BLaER1 treated with 17β-estradiol and CSF1 and Interleukin-3, amounts not matched to agents 10 nM and 100 nM (cell line): ENCODE measurements around the gene SLC29A3.

Source experiments
- H3K27ac ChIP-seq, 11 experiments: shearing (Covaris generic); formaldehyde crosslinking; 2 replicates each; pipeline ENCODE4 v1.8.1; 2022
- H3K27me3 ChIP-seq, 11 experiments: shearing (Covaris generic); formaldehyde crosslinking; 2 replicates each; pipeline ENCODE4 v1.8.1; 2022
- H3K36me3 ChIP-seq, 11 experiments: shearing (Covaris generic); formaldehyde crosslinking; 2 replicates each; pipeline ENCODE4 v1.8.1; 2022
- H3K4me1 ChIP-seq, 10 experiments: shearing (Covaris generic); formaldehyde crosslinking; 2 replicates each; pipeline ENCODE4 v1.8.1; 2022
- H3K4me2 ChIP-seq, 11 experiments: shearing (Covaris generic); formaldehyde crosslinking; 2 replicates each; pipeline ENCODE4 v1.8.1; 2022
- H3K4me3 ChIP-seq, 10 experiments: shearing (Covaris generic); formaldehyde crosslinking; 2 replicates each; pipeline ENCODE4 v1.8.1; 2022
- H3K9ac ChIP-seq, 11 experiments: shearing (Covaris generic); formaldehyde crosslinking; 2 replicates each; pipeline ENCODE4 v1.8.1; 2022
- H3K9me3 ChIP-seq, 11 experiments: shearing (Covaris generic); formaldehyde crosslinking; replicated peaks in 1 of 11; 2 replicates each; pipeline ENCODE4 v1.8.1; 2022
- H4K20me1 ChIP-seq, 11 experiments: shearing (Covaris generic); formaldehyde crosslinking; 2 replicates each; pipeline ENCODE4 v1.8.1; 2022
- Cebpa-rat ChIP-seq, 11 experiments: shearing (Covaris generic); IDR thresholded peaks; 2 replicates each; pipeline ENCODE4 v1.8.1; 2022

SLC29A3 gene

GRCh38 chr10:71287456-71287855, 31.6 kb upstream of the SLC29A3 start:
- H3K36me3 ChIP-seq: no peaks in the 10 kb centered on the region
- H3K4me2 ChIP-seq: peak overlapping the region in 5 of 11 experiments; percentile 0 to 16 (median 15); a peak in 1 of 22 replicates
- peaks cover 24 to 69% (median 51%) of the 10 kb centered on the region in 10 experiments for H3K4me1 ChIP-seq
- H3K27ac ChIP-seq: 0 out of 22 replicates have a peak overlapping the region, but pooled peaks of 1 of the 11 experiments have one; percentile 28
- H3K4me3 ChIP-seq: no peak overlapping the region
- TF ChIP-seq Cebpa-rat (IDR thresholded peaks at IDR 0.05): no peak
- H3K9ac ChIP-seq: peak overlapping the region in 2 of 11 experiments; percentile 15 to 35; a peak in 3 of 22 replicates
- no peaks in the 10 kb centered on the region for H3K27me3 ChIP-seq
- peaks cover 0 to 6% (median 0%) of the 10 kb centered on the region in 11 experiments; a peak in 1 of 22 replicates for H4K20me1 ChIP-seq
- no peaks in the 10 kb centered on the region for H3K9me3 ChIP-seq

- no peaks in the 10 kb centered on the region for H3K27me3 ChIP-seq
- 0 out of 22 replicates have a peak overlapping the region, but pooled peaks of 1 of the 11 experiments have one; percentile 91 for H3K27ac ChIP-seq
- H3K9me3 ChIP-seq: no peaks in the 10 kb centered on the region
- H3K4me2 ChIP-seq: peak overlapping the region in 1 of 11 experiments; percentile 73; a peak in 1 of 22 replicates
- peaks cover 24 to 64% (median 47%) of the 10 kb centered on the region in 10 experiments for H3K4me1 ChIP-seq
- no peak overlapping the region for H3K4me3 ChIP-seq
- TF ChIP-seq Cebpa-rat (IDR thresholded peaks at IDR 0.05): no peak
- peaks cover 0 to 6% (median 0%) of the 10 kb centered on the region in 11 experiments; a peak in 1 of 22 replicates for H4K20me1 ChIP-seq
- no peak overlapping the region for H3K9ac ChIP-seq
- no peaks in the 10 kb centered on the region for H3K36me3 ChIP-seq
Measured at GRCh38 chr10:71288461-71288860, 30.6 kb upstream of the SLC29A3 start.

GRCh38 chr10:71289421-71290130, 29.5 kb upstream of the SLC29A3 start:
- Histone ChIP-seq H3K9me3 (no peaks in the 10 kb centered on the region), H3K36me3 (no peaks in the 10 kb centered on the region), H3K4me2 (peak overlapping the region; percentile 65 to 86 (median 80)), H3K4me3 (no peak overlapping the region), H3K4me1 (peaks cover 24 to 64% (median 47%) of the 10 kb centered on the region in 10 experiments), H3K27ac (peak overlapping the region in 9 of 11 experiments; percentile 55 to 91 (median 76); a peak in 18 of 22 replicates), H3K27me3 (no peaks in the 10 kb centered on the region), H3K9ac (peak overlapping the region in 7 of 11 experiments; percentile 4 to 71 (median 46); a peak in 7 of 22 replicates), H4K20me1 (peaks cover 0 to 2% (median 0%) of the 10 kb centered on the region in 11 experiments; a peak in 1 of 22 replicates)
- no peak for TF ChIP-seq Cebpa-rat (IDR thresholded peaks at IDR 0.05)

GRCh38 chr10:71290331-71290730, 28.7 kb upstream of the SLC29A3 start:
- H3K4me1 ChIP-seq: peaks cover 24 to 61% (median 47%) of the 10 kb centered on the region in 10 experiments
- no peak overlapping the region for H3K4me3 ChIP-seq
- H3K4me2 ChIP-seq: peak overlapping the region; percentile 65 to 86 (median 80)
- H4K20me1 ChIP-seq: no peaks in the 10 kb centered on the region
- peak overlapping the region in 9 of 11 experiments; percentile 55 to 91 (median 76); a peak in 18 of 22 replicates for H3K27ac ChIP-seq
- H3K9ac ChIP-seq: peak overlapping the region in 6 of 11 experiments; percentile 12 to 71 (median 46); a peak in 9 of 22 replicates
- H3K36me3 ChIP-seq: no peaks in the 10 kb centered on the region
- no peaks in the 10 kb centered on the region for H3K9me3 ChIP-seq
- H3K27me3 ChIP-seq: no peaks in the 10 kb centered on the region
- no peak for TF ChIP-seq Cebpa-rat (IDR thresholded peaks at IDR 0.05)

- H3K27me3 ChIP-seq: no peaks in the 10 kb centered on the region
- peak overlapping the region; percentile 65 to 86 (median 80) for H3K4me2 ChIP-seq
- no peaks in the 10 kb centered on the region for H3K36me3 ChIP-seq
- peaks cover 24 to 58% (median 46%) of the 10 kb centered on the region in 10 experiments for H3K4me1 ChIP-seq
- no peaks in the 10 kb centered on the region for H3K9me3 ChIP-seq
- H4K20me1 ChIP-seq: no peaks in the 10 kb centered on the region
- TF ChIP-seq Cebpa-rat (IDR thresholded peaks at IDR 0.05): no peak
- H3K4me3 ChIP-seq: no peak overlapping the region
- H3K9ac ChIP-seq: peak overlapping the region in 2 of 11 experiments; percentile 57 to 71; a peak in 5 of 22 replicates
- peak overlapping the region in 9 of 11 experiments; percentile 55 to 91 (median 76); a peak in 17 of 22 replicates for H3K27ac ChIP-seq
Measured at GRCh38 chr10:71290806-71291527, 28.1 kb upstream of the SLC29A3 start.

- Histone ChIP-seq H3K4me3 (no peak overlapping the region), H3K36me3 (no peaks in the 10 kb centered on the region), H3K4me1 (peaks cover 24 to 58% (median 45%) of the 10 kb centered on the region in 10 experiments), H3K9ac (no peak overlapping the region), H3K4me2 (peak overlapping the region; percentile 65 to 86 (median 80); a peak in 21 of 22 replicates), H4K20me1 (no peaks in the 10 kb centered on the region), H3K9me3 (no peaks in the 10 kb centered on the region), H3K27me3 (no peaks in the 10 kb centered on the region), H3K27ac (peak overlapping the region in 5 of 11 experiments; percentile 30 to 91 (median 82); a peak in 8 of 22 replicates)
- TF ChIP-seq Cebpa-rat (IDR thresholded peaks at IDR 0.05): no peak
Measured at GRCh38 chr10:71291528-71291900, 27.5 kb upstream of the SLC29A3 start.

GRCh38 chr10:71292624-71293445, 26.2 kb upstream of the SLC29A3 start:
- H3K4me1 ChIP-seq: peaks cover 29 to 53% (median 39%) of the 10 kb centered on the region in 10 experiments
- H4K20me1 ChIP-seq: no peaks in the 10 kb centered on the region
- H3K9ac ChIP-seq: no peak overlapping the region
- H3K4me2 ChIP-seq: no peak overlapping the region
- H3K9me3 ChIP-seq: no peaks in the 10 kb centered on the region
- no peak overlapping the region for H3K4me3 ChIP-seq
- no peaks in the 10 kb centered on the region for H3K36me3 ChIP-seq
- TF ChIP-seq Cebpa-rat (IDR thresholded peaks at IDR 0.05): no peak
- no peak overlapping the region for H3K27ac ChIP-seq
- no peaks in the 10 kb centered on the region for H3K27me3 ChIP-seq

GRCh38 chr10:71293446-71294084, 25.5 kb upstream of the SLC29A3 start:
- no peak overlapping the region for H3K4me3 ChIP-seq
- no peak overlapping the region for H3K27ac ChIP-seq
- no peaks in the 10 kb centered on the region for H3K36me3 ChIP-seq
- H3K27me3 ChIP-seq: no peaks in the 10 kb centered on the region
- H3K4me1 ChIP-seq: peaks cover 36 to 53% (median 46%) of the 10 kb centered on the region in 10 experiments
- no peak for TF ChIP-seq Cebpa-rat (IDR thresholded peaks at IDR 0.05)
- no peaks in the 10 kb centered on the region for H3K9me3 ChIP-seq
- no peak overlapping the region for H3K4me2 ChIP-seq
- H3K9ac ChIP-seq: no peak overlapping the region
- no peaks in the 10 kb centered on the region for H4K20me1 ChIP-seq
